ENCODE results near the gene NFYC.

Gene NFYC

GRCh38 chr1:40784141-40784770 is 92.8 kb downstream of the NFYC start:
- Histone ChIP-seq H3K4me3 (ENCODE audit: low read depth in 1 of 2, low read length in 1 of 2) (no peak overlapping the region), H3K27me3 (peaks cover 77% of the 10 kb centered on the region), H3K27ac (no peak overlapping the region), H3K9me3 (no peaks in the 10 kb centered on the region), H3K36me3 (no peaks in the 10 kb centered on the region), H3K4me1 (ENCODE audit: control insufficient read depth in 1 of 2, insufficient read depth in 1 of 2, low read depth in 1 of 2, low read length in 1 of 2) (peaks cover 4 to 11% of the 10 kb centered on the region in 2 experiments)
- TF ChIP-seq CTCF (IDR thresholded peaks at IDR 0.05), result no peak

- TF ChIP-seq CTCF (IDR thresholded peaks at IDR 0.05), result no peak
- no peak overlapping the region for H3K4me3 ChIP-seq (ENCODE audit: low read depth in 1 of 2, low read length in 1 of 2)
- peaks cover 77% of the 10 kb centered on the region for H3K27me3 ChIP-seq
Observed at GRCh38 chr1:40784771-40785151, 93.3 kb downstream of the NFYC start.

GRCh38 chr1:40785446-40785845 is 93.9 kb downstream of the NFYC start:
- no peaks in the 10 kb centered on the region for H3K9me3 ChIP-seq
- no peak overlapping the region for H3K27ac ChIP-seq
- peaks cover 75% of the 10 kb centered on the region for H3K27me3 ChIP-seq
- no peak overlapping the region for H3K4me3 ChIP-seq (ENCODE audit: low read depth in 1 of 2, low read length in 1 of 2)
- TF ChIP-seq CTCF (IDR thresholded peaks at IDR 0.05), result no peak
- no peaks in the 10 kb centered on the region for H3K36me3 ChIP-seq
- peaks cover 4 to 11% of the 10 kb centered on the region in 2 experiments for H3K4me1 ChIP-seq (ENCODE audit: control insufficient read depth in 1 of 2, insufficient read depth in 1 of 2, low read depth in 1 of 2, low read length in 1 of 2)

More at GRCh38 chr1:40784771-40785151, 93.3 kb downstream of the NFYC start:
- no peaks in the 10 kb centered on the region for H3K36me3 ChIP-seq
- peaks cover 4 to 11% of the 10 kb centered on the region in 2 experiments for H3K4me1 ChIP-seq (ENCODE audit: control insufficient read depth in 1 of 2, insufficient read depth in 1 of 2, low read depth in 1 of 2, low read length in 1 of 2)
- H3K27ac ChIP-seq, result no peak overlapping the region
- no peaks in the 10 kb centered on the region for H3K9me3 ChIP-seq

- no peak for TF ChIP-seq CTCF (IDR thresholded peaks at IDR 0.05)
Observed at GRCh38 chr1:40786171-40786994, 94.9 kb downstream of the NFYC start.

GRCh38 chr1:40786995-40787705 is 95.6 kb downstream of the NFYC start:
- no peak for TF ChIP-seq CTCF (IDR thresholded peaks at IDR 0.05)
- no peaks in the 10 kb centered on the region for H3K9me3 ChIP-seq
- H3K4me1 ChIP-seq (ENCODE audit: control insufficient read depth in 1 of 2, insufficient read depth in 1 of 2, low read depth in 1 of 2, low read length in 1 of 2), result peaks cover 4 to 11% of the 10 kb centered on the region in 2 experiments
- no peak overlapping the region for H3K4me3 ChIP-seq (ENCODE audit: low read depth in 1 of 2, low read length in 1 of 2)
- peaks cover 58% of the 10 kb centered on the region for H3K27me3 ChIP-seq
- H3K36me3 ChIP-seq, result no peaks in the 10 kb centered on the region
- no peak overlapping the region for H3K27ac ChIP-seq

More at GRCh38 chr1:40786171-40786994, 94.9 kb downstream of the NFYC start:
- Histone ChIP-seq H3K27ac (no peak overlapping the region), H3K4me1 (ENCODE audit: control insufficient read depth in 1 of 2, insufficient read depth in 1 of 2, low read depth in 1 of 2, low read length in 1 of 2) (peaks cover 4 to 11% of the 10 kb centered on the region in 2 experiments), H3K9me3 (no peaks in the 10 kb centered on the region), H3K4me3 (ENCODE audit: low read depth in 1 of 2, low read length in 1 of 2) (no peak overlapping the region), H3K36me3 (no peaks in the 10 kb centered on the region), H3K27me3 (peaks cover 66% of the 10 kb centered on the region)

All from neutrophil (primary cell).